HL-60 (cell line): ENCODE results near the gene PRMT5.

Experiments used
- GABPA ChIP-seq: IDR thresholded peaks from 2 replicates; pipeline ENCODE4 v1.6.1; 2012; ENCODE audit warnings: low read depth
- POLR2AphosphoS5 ChIP-seq: IDR thresholded peaks from 2 replicates; pipeline ENCODE4 v1.6.1; 2012; ENCODE audit warnings: low read depth
- SPI1 ChIP-seq: IDR thresholded peaks from 2 replicates; pipeline ENCODE4 v1.6.1; 2012; ENCODE audit warnings: low read depth, mild to moderate bottlenecking, borderline replicate concordance
- TF ChIP-seq, protein P1 (sequence below): IDR thresholded peaks from one replicate; pipeline ENCODE4 v1.5.1; 2011; ENCODE audit warnings: low read length, control low read depth, inconsistent platforms; ENCODE audit not compliant: insufficient read depth
- TF ChIP-seq, protein P2 (sequence below): IDR thresholded peaks from 2 replicates; pipeline ENCODE4 v1.6.1; 2012; ENCODE audit warnings: low read depth; ENCODE audit not compliant: insufficient replicate concordance

DNA sequence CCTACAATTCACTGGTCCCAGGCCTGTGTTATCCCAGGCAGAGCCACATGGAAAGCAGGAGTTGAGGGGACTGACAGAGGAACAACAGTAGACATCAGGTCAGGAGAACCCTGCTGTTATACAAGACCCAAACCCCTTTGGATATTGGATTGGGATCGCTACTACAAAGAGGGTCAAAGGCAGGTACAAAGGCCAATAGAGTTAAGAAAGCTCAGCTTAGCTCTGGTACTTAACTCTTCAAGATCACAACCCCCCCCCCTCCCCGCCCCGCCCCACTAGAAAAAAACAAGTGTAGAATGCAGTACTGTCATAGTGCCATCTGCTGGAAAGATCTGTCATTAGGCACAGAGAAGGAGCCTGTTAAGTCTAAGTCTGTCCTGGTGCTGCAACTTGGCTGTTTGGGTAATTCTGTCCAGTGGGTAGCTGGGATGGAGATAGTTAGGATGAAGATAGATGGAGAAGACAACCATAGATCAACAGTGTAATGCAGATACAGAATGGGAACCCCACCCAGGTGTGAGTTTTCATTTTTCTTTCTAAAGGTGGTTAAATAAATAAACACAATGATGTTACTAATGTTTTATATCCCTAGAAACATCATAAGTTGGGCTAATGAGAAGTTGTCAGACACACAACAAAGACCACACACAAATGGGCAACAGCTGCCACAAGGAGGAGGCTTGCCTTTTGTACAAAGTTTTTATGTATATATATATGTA lies 28.9 kb downstream of the PRMT5 start:
- TF ChIP-seq, protein P1, sequence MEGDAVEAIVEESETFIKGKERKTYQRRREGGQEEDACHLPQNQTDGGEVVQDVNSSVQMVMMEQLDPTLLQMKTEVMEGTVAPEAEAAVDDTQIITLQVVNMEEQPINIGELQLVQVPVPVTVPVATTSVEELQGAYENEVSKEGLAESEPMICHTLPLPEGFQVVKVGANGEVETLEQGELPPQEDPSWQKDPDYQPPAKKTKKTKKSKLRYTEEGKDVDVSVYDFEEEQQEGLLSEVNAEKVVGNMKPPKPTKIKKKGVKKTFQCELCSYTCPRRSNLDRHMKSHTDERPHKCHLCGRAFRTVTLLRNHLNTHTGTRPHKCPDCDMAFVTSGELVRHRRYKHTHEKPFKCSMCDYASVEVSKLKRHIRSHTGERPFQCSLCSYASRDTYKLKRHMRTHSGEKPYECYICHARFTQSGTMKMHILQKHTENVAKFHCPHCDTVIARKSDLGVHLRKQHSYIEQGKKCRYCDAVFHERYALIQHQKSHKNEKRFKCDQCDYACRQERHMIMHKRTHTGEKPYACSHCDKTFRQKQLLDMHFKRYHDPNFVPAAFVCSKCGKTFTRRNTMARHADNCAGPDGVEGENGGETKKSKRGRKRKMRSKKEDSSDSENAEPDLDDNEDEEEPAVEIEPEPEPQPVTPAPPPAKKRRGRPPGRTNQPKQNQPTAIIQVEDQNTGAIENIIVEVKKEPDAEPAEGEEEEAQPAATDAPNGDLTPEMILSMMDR = peak; percentile 63
- TF ChIP-seq GABPA (no peak), POLR2AphosphoS5 (no peak), SPI1 (no peak)
- TF ChIP-seq, protein P2, sequence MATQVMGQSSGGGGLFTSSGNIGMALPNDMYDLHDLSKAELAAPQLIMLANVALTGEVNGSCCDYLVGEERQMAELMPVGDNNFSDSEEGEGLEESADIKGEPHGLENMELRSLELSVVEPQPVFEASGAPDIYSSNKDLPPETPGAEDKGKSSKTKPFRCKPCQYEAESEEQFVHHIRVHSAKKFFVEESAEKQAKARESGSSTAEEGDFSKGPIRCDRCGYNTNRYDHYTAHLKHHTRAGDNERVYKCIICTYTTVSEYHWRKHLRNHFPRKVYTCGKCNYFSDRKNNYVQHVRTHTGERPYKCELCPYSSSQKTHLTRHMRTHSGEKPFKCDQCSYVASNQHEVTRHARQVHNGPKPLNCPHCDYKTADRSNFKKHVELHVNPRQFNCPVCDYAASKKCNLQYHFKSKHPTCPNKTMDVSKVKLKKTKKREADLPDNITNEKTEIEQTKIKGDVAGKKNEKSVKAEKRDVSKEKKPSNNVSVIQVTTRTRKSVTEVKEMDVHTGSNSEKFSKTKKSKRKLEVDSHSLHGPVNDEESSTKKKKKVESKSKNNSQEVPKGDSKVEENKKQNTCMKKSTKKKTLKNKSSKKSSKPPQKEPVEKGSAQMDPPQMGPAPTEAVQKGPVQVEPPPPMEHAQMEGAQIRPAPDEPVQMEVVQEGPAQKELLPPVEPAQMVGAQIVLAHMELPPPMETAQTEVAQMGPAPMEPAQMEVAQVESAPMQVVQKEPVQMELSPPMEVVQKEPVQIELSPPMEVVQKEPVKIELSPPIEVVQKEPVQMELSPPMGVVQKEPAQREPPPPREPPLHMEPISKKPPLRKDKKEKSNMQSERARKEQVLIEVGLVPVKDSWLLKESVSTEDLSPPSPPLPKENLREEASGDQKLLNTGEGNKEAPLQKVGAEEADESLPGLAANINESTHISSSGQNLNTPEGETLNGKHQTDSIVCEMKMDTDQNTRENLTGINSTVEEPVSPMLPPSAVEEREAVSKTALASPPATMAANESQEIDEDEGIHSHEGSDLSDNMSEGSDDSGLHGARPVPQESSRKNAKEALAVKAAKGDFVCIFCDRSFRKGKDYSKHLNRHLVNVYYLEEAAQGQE = no peak
